Panc1 (cell line): Measurements from ENCODE around the gene DUSP3.

ENCODE experiments used
- CTCF ChIP-seq: fragments of 450-650 bp; IDR thresholded peaks from 2 replicates; pipeline ENCODE4 v1.5.1; 2017; ENCODE audit warnings: mild to moderate bottlenecking
- SIN3A ChIP-seq: IDR thresholded peaks from 2 replicates; pipeline ENCODE4 v1.6.1; 2012; ENCODE audit warnings: low read depth, mild to moderate bottlenecking, low read length, moderate library complexity, borderline replicate concordance; ENCODE audit not compliant: insufficient read depth

- TF ChIP-seq SIN3A: no peak
- TF ChIP-seq CTCF: no peak
Observed at GRCh38 chr17:43780135-43780534, 1.4 kb upstream of the DUSP3 start, which contains the start of gene CFAP97D1.
